A549 (cell line): ENCODE data around the gene HARBI1.

Source experiments
- BHLHE40 ChIP-seq: IDR thresholded peaks from 2 replicates; pipeline ENCODE4 v1.6.1; 2012; ENCODE audit warnings: low read depth, low read length, inconsistent platforms
- CBX8 ChIP-seq: fragments of 200-600 bp; sonication (generic); IDR thresholded peaks from 2 replicates; pipeline ENCODE4 v1.6.1; 2016
- CEBPB ChIP-seq, 2 experiments: fragments of >200 bp in 1 of 2; sonication (Bioruptor Twin) in 1 of 2; formaldehyde crosslinking in 1 of 2; IDR thresholded peaks; 2 replicates each; pipeline ENCODE4 v1.6.1; 2012 to 2016
- CTCF ChIP-seq: fragments of >200 bp; sonication (Bioruptor Twin); formaldehyde crosslinking; IDR thresholded peaks from 3 replicates; pipeline ENCODE4 v1.5.1; 2016
- HMGXB4 ChIP-seq: fragments of 250-450 bp; sonication (Bioruptor Pico); IDR thresholded peaks from 2 replicates; pipeline ENCODE4 v1.5.0; 2021; ENCODE audit warnings: mild to moderate bottlenecking, moderate library complexity, borderline replicate concordance
- KDM1A ChIP-seq: fragments of 200-600 bp; sonication (generic); IDR thresholded peaks from 2 replicates; pipeline ENCODE4 v1.6.1; 2016; ENCODE audit warnings: low read depth, mild to moderate bottlenecking
- MYC ChIP-seq: IDR thresholded peaks from 2 replicates; pipeline ENCODE4 v1.6.1; 2012; ENCODE audit warnings: mild to moderate bottlenecking, inconsistent platforms, low read length, improper control_type of control experiment, borderline replicate concordance
- POLR2A ChIP-seq: IDR thresholded peaks from 2 replicates; pipeline ENCODE4 v1.6.1; 2012; ENCODE audit warnings: mild to moderate bottlenecking, low read length
- RAD21 ChIP-seq, 2 experiments: fragments of >200 bp in 1 of 2; sonication (Bioruptor Twin) in 1 of 2; formaldehyde crosslinking in 1 of 2; IDR thresholded peaks in 1 of 2; conservative IDR thresholded peaks in 1 of 2; 2 replicates in 1 of 2; 3 replicates in 1 of 2; pipeline ENCODE4 v1.6.1; 2012 to 2018; ENCODE audit warnings: inconsistent platforms in 1 of 2
- RARB ChIP-seq: fragments of 250-450 bp; sonication (Bioruptor Pico); IDR thresholded peaks from 2 replicates; pipeline ENCODE4 v1.8.0; 2021; ENCODE audit warnings: mild to moderate bottlenecking, moderate library complexity
- REST ChIP-seq: fragments of 200-600 bp; sonication (generic); IDR thresholded peaks from 2 replicates; pipeline ENCODE4 v1.6.1; 2016; ENCODE audit warnings: antibody characterized with exemption, mild to moderate bottlenecking, moderate library complexity
- RFX5 ChIP-seq: fragments of 450-650 bp; IDR thresholded peaks from 2 replicates; pipeline ENCODE4 v1.7.1; 2014; ENCODE audit warnings: antibody characterized with exemption, mild to moderate bottlenecking, moderate library complexity
- SREBF2 ChIP-seq: fragments of 450-650 bp; IDR thresholded peaks from 2 replicates; pipeline ENCODE4 v1.6.1; 2014; ENCODE audit warnings: mild to moderate bottlenecking, moderate library complexity
- TFCP2L1 ChIP-seq: fragments of 250-450 bp; sonication (Bioruptor Pico); IDR thresholded peaks from 2 replicates; pipeline ENCODE4 v1.5.0; 2021; ENCODE audit warnings: mild to moderate bottlenecking

- TF ChIP-seq POLR2A: no peak
- no peak for TF ChIP-seq CTCF
- TF ChIP-seq RFX5: no peak
- TF ChIP-seq CBX8: no peak
- no peak for TF ChIP-seq KDM1A
- no peak for TF ChIP-seq BHLHE40
- no peak for TF ChIP-seq TFCP2L1 (CRISPR knock-in tag)
- no peak for TF ChIP-seq RARB
- no peak for TF ChIP-seq SREBF2
- no peak for TF ChIP-seq MYC
- TF ChIP-seq CEBPB (IDR thresholded peaks at IDR 0.05): no peak
- TF ChIP-seq REST: no peak
- no peak for TF ChIP-seq HMGXB4 (CRISPR knock-in tag)
- TF ChIP-seq RAD21 (conservative IDR thresholded peaks at IDR 0.05 in 1 of 2, IDR thresholded peaks at IDR 0.05 in 1 of 2): no peak
Observed at GRCh38 chr11:46637546-46637945, 20.5 kb upstream of the HARBI1 start.
